SK-N-MC (cell line): ENCODE data around the gene LOC101059915.
"Not testable (repeated sequence)": the region's sequence is repeated elsewhere in the genome, so short reads cannot be mapped to it uniquely, and the experiment has no call there.

Experiments used
- DNase-seq: peaks from one replicate; pipeline ENCODE4 v3.0.0-alpha.2; 2011; ENCODE audit warnings: low read depth, low spot score
- H3K27ac ChIP-seq: fragments of 200-600 bp; sonication (generic); 2 replicates; pipeline ENCODE4 v1.5.1; 2016; ENCODE audit warnings: mixed run types
- H3K36me3 ChIP-seq: fragments of 200-600 bp; sonication (generic); 2 replicates; pipeline ENCODE4 v1.6.1; 2017; ENCODE audit warnings: antibody characterized with exemption, low read length, mixed read lengths; ENCODE audit not compliant: insufficient read depth
- H3K4me3 ChIP-seq: fragments of 200-600 bp; sonication (generic); 2 replicates; pipeline ENCODE4 v1.5.1; 2016
- H3K9ac ChIP-seq: fragments of 200-600 bp; sonication (generic); 2 replicates; pipeline ENCODE4 v1.8.0; 2017; ENCODE audit warnings: mixed run types, mixed read lengths; ENCODE audit not compliant: insufficient read length
- H3K9me3 ChIP-seq: fragments of 200-600 bp; sonication (generic); 2 replicates; pipeline ENCODE4 v1.6.1; 2017; ENCODE audit warnings: low read depth, mild to moderate bottlenecking, antibody characterized with exemption, low read length, moderate library complexity, mixed read lengths
- EZH2 ChIP-seq: fragments of 200-600 bp; sonication (generic); IDR thresholded peaks from one replicate; pipeline ENCODE4 v1.6.1; 2017; ENCODE audit warnings: antibody characterized with exemption
- FOXP2 ChIP-seq: optimal IDR thresholded peaks from 2 replicates; pipeline ENCODE3; 2011; ENCODE audit warnings: mild to moderate bottlenecking, moderate library complexity; ENCODE audit not compliant: insufficient read depth; ENCODE audit errors: extremely low read length, control extremely low read depth
- POLR2AphosphoS5 ChIP-seq: IDR thresholded peaks from 2 replicates; pipeline ENCODE4 v1.6.1; 2012; ENCODE audit warnings: mild to moderate bottlenecking, low read depth, low read length, borderline replicate concordance

Gene LOC101059915

DNA sequence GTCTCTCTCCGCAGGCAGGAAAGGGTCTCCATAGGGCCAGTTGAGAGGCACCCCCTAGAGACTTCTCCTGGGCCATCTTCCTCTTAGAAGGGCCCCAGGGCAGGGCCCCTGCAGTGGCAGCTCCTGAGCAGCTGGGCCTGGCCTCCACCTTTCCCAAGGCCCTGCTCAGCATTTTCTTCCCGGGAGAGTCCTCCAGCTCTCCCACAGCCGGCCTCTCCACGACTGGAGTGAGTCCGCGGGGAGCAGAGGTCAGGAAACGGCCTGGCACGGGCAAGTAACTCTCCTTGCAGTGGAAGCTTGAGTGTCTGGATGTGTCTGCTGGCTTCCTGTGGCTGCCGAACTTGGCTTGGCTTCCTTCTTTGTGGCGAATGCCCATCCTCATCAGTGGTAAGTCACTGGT lies 1.6 kb upstream of the LOC101059915 start:
- H3K36me3 ChIP-seq, result no peaks in the 10 kb centered on the region
- no peaks in the 10 kb centered on the region for H3K9me3 ChIP-seq
- H3K4me3 ChIP-seq, result no peak overlapping the region
- TF ChIP-seq EZH2, result no peak
- no peak overlapping the region for H3K27ac ChIP-seq
- no peak for DNase-seq
- no peak overlapping the region for H3K9ac ChIP-seq

DNA sequence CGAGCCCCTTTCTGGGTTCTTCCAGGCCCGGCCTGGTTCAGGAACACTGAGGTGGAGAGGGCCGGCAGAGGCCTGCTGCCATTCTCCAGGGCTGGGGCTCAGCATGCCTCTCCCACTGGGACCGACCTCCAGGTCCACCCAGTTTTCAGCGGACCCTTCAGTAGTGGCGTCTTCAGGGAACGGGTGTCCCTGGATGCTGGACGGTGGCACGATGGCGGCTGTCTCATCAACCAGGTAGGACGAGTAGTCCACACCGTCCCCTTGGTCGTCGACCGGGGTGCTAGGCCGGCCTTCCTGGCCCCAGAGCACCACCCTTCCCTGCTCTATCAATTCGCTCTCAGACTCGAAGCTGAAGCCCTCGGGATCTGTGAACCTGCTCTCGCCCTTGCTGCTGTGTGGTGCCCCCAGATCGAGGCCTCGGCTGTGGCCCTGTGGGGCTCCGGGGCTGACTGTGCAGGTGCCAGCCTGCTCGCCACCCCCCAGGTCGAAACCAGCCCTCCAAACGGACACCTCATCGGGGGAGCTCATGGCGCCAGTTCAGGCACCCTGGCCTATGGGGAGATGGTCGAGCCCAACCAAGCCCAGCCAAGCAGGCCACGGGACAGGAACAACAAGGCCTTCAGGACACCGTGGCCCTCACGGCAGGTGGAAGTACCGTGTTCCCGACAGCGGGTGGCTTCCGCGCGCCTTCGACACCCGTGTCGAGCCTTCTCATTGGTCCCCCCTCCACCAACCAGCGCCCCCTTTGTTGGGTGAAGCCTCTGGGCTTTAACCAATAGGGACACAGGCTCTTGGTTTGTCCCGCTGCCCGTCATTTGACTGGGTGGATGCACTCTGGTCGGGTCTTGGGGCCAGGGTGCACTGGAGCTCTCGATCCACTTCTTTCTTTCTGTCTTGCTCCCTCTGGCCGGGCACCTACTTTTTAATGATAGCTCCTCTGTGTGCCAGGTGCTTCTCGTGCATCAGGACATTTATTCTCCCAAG lies 814 bp upstream of the LOC101059915 start:
- no peak overlapping the region for H3K4me3 ChIP-seq
- no peak overlapping the region for H3K27ac ChIP-seq
- H3K9ac ChIP-seq, result no peak overlapping the region
- no peaks in the 10 kb centered on the region for H3K9me3 ChIP-seq
- DNase-seq, result no peak
- H3K36me3 ChIP-seq, result no peaks in the 10 kb centered on the region
- no peak for TF ChIP-seq FOXP2
- TF ChIP-seq POLR2AphosphoS5, result no peak
- no peak for TF ChIP-seq EZH2

DNA sequence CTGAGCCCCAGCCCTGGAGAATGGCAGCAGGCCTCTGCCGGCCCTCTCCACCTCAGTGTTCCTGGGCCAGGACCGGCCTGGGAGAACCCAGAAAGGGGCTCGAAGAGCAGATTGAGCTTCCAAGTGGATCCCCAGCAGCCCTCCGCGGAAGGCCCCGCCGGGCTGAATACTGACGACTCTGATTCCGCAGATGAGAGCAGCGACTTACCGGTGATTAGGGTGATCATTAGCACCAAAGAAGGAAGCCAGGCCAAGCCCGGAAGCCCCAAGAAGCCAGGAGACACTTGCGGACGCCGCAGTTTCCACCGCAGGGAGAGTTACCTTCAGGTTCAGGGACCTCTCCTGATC lies 876 bp downstream of the LOC101059915 start:
- H3K27ac ChIP-seq, result no peak overlapping the region
- no peak for DNase-seq
- no peak for TF ChIP-seq EZH2
- no peak for TF ChIP-seq POLR2AphosphoS5
- no peak for TF ChIP-seq FOXP2
- H3K36me3 ChIP-seq, result no peaks in the 10 kb centered on the region
- H3K9ac ChIP-seq, result no peak overlapping the region
- no peak overlapping the region for H3K4me3 ChIP-seq
- H3K9me3 ChIP-seq, result no peaks in the 10 kb centered on the region

DNA sequence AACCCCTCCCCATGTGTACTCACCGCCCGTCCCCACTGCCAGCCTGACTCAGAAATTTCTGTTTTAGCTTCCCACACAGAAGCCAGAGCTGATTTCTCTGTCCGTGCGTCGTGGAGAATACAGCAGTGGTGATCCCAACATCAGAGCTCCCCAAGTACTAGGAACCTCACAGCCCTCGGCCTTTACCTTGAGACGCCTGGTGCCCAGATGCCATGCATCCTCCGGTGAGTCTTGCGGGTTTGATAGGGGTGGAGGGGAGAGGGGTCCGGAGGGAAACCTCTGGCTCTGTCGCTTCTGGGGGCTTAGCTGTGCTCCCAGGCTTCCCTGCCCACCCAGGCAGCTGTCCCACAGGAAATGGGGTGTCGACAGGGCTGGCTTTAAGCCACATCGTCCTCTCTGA lies 2.1 kb downstream of the LOC101059915 start:
- Histone ChIP-seq H3K9ac (no peak overlapping the region), H3K9me3 (no peaks in the 10 kb centered on the region)
- no peak for TF ChIP-seq FOXP2

DNA sequence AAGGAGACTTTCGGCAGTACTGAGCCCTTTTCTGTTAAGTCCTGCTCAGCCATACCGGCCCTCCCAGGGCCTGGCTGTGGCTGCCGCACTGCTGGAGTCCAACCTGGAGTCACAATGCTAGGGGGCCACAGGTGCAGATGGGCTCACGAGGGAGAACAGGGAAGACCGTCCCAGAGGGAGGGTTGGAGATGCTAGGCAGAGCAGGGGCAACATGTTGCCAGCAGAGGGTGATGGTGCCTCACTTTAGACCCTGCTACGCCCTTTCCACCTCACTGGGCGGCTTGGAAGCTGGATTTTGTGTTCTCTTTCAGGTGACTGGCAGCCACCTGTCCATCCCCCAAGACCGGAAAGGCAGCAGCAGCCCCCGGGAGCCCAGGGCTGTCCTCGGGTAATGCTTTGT lies 2.6 kb downstream of the LOC101059915 start:
- H3K4me3 ChIP-seq, H3K9ac ChIP-seq, DNase-seq, H3K9me3 ChIP-seq, H3K27ac ChIP-seq, H3K36me3 ChIP-seq: not testable (repeated sequence)

More for the DNA sequence above, 2.1 kb downstream of the LOC101059915 start:
- DNase-seq, result no peak
- no peak overlapping the region for H3K4me3 ChIP-seq
- H3K27ac ChIP-seq, result no peak overlapping the region
- no peaks in the 10 kb centered on the region for H3K36me3 ChIP-seq

DNA sequence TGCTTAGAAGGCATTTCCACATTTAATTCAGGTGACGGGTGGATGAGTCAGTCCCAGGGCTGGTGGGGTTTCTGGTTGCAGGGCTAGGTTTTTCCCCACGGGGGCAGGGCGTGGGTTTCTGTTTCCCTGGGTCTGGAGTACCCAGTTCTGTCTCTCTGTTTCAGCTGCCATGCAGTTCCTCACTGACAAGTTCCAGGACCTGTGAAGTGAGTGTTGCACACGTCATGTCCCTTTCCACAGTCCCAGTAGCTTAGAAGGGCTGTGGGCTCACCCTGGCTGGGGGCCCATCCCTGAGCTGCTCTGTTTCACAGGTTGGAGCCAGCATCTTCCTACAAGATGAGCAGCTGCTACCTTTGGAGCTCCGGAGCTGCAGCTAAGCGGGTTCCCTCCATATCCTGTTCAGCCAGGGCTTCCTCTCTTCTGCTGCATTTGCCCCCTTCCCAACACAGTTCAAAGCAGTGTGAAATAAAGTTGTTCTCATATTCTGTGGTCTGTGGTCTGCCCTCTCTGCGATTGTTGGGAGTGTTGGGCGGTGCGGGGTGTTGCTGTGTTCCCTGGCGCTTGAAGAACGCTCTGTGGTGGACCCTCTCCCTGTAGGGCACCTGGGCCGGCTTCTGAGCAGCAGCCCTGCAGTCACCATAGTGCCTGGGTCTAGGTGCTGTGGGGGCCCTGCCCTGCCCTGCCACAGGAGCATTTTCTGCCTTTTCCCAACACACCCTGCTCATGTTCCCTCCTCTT lies 3.9 kb downstream of the LOC101059915 start:
- Histone ChIP-seq H3K36me3 (no peaks in the 10 kb centered on the region), H3K4me3 (no peak overlapping the region), H3K9ac (no peak overlapping the region), H3K27ac (no peak overlapping the region), H3K9me3 (no peaks in the 10 kb centered on the region)
- TF ChIP-seq FOXP2 (no peak), POLR2AphosphoS5 (no peak), EZH2 (no peak)
- no peak for DNase-seq

DNA sequence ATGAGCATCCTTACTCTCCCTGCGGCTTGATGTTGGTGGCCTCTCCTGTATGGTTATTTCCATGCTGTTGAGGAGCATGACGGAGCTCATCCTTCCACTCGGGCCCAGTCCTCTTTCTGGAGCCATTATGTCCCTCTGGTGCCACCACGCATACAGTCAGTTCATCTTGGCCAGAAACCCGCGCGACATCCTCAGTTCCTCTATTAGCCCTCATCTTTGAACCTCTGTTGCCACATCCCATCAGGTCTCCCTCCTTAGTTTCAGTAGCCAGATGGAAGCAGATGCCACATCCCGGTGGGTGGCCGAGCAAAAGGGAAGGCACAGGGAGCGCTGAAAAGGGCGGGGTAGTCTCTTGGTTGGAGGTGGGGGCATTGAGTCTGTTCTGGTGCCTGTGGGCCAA lies 4.6 kb downstream of the LOC101059915 start:
- Histone ChIP-seq H3K27ac (no peak overlapping the region), H3K9me3 (no peaks in the 10 kb centered on the region), H3K9ac (no peak overlapping the region), H3K4me3 (no peak overlapping the region), H3K36me3 (no peaks in the 10 kb centered on the region)
- no peak for DNase-seq
- no peak for TF ChIP-seq EZH2

DNA sequence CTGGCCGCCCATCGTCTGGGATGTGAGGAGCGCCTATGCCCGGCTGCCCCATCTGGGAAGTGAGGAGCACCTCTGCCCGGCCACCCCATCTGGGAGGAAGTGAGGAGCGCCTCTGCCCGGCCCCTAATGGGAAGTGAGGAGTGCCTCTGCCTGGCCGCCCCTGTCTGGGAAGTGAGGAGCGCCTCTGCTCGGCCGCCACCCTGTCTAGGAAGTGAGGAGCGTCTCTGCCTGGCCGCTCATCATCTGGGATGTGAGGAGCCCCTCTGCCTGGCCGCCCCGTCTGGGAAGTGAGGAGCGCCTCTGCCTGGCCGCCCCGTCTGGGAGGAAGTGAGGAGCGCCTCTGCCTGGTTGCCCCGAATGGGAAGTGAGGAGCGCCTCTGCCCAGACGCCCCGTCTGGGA lies 8.3 kb downstream of the LOC101059915 start:
- H3K27ac ChIP-seq, H3K9me3 ChIP-seq, H3K9ac ChIP-seq, H3K4me3 ChIP-seq, H3K36me3 ChIP-seq, DNase-seq: not testable (repeated sequence)

DNA sequence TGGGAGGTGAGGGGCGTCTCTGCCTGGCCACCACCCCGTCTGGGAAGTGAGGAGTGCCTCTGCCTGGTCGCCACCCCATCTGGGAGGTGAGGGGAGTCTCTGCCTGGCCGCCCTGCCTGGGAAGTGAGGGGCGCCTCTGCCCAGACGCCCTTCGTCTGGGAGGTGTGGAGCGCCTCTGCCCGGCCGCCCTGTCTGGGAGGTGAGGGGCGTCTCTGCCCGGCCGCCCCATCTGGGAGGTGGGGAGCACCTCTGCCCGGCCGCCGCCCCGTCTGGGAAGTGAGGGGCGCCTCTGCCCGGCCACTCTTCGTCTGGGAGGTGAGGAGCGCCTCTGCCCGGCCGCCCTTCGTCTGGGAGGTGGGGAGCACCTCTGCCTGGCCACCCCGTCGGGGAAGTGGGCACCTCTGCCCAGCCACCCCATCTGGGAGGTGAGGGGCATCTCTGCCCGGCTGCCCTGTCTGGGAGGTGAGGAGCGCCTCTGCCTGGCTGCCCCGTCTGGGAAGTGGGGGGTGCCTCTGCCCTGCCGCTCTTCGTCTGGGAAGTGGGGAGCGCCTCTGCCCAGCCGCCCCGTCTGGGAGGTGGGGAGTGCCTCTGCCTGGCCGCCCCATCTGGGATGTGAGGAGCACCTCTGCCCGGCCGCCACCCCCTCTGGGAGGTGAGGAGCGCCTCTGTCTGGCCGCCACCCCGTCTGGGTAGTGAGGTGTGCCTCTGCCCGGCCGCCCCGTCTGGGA lies 8.9 kb downstream of the LOC101059915 start:
- not testable (repeated sequence) for H3K27ac ChIP-seq, DNase-seq, H3K9me3 ChIP-seq, H3K4me3 ChIP-seq, H3K36me3 ChIP-seq, H3K9ac ChIP-seq

DNA sequence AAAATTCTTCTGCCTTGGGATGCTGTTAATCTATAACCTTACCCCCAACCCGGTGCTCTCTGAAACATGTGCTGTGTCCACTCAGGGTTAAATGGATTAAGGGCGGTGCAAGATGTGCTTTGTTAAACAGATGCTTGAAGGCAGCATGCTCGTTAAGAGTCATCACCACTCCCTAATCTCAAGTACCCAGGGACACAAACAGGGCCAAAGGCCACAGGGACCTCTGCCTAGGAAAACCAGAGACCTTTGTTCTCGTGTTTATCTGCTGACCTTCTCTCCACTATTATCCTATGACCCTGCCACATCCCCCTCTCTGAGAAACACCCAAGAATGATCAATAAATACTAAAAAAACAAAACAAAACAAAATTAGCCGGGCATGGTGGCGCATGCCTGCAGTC lies 9.8 kb downstream of the LOC101059915 start:
- not testable (repeated sequence) for H3K9ac ChIP-seq, H3K36me3 ChIP-seq, H3K4me3 ChIP-seq, DNase-seq, H3K9me3 ChIP-seq, H3K27ac ChIP-seq
